Body of pancreas (tissue), 4 donors: Measurements from ENCODE around the gene CDK19. TPM values are rescaled to one million over a fixed set of nuclear protein-coding genes. Genes with fewer than 3 reads are reported as not detected.

Source experiments
- ATAC-seq: fragments of 150-250 bp; one replicate; pipeline ENCODE4 v1.9.1; 2016
- DNase-seq, 4 donors: peaks; one replicate each; pipeline ENCODE4 v3.0.0-alpha.2; 2019
- H3K27ac ChIP-seq, 4 donors: fragments of 200-600 bp; sonication (generic); 1 replicate in 3 of 4; 2 replicates in 1 of 4; pipeline versions ENCODE4 v1.5.1 to v1.6.1; 2016 to 2019; ENCODE audit warnings: mild to moderate bottlenecking in 1 of 4, mixed read lengths in 1 of 4, moderate library complexity in 1 of 4
- H3K27me3 ChIP-seq, 2 donors: fragments of 200-600 bp; sonication (generic); one replicate each; pipeline ENCODE4 v1.6.0; 2016; ENCODE audit warnings: mild to moderate bottlenecking in 1 of 2
- H3K36me3 ChIP-seq, 2 donors: fragments of 200-600 bp; sonication (generic); replicated peaks in 1 of 2; 2 replicates each; pipeline ENCODE4 v1.5.1; 2016; ENCODE audit warnings: low read depth in 2 of 2; ENCODE audit not compliant: insufficient read depth in 1 of 2
- H3K4me1 ChIP-seq: fragments of 200-600 bp; sonication (generic); one replicate; pipeline ENCODE4 v1.6.0; 2016
- H3K4me3 ChIP-seq, 2 donors: fragments of 200-600 bp; sonication (generic); 1 replicate in 1 of 2; 2 replicates in 1 of 2; pipeline ENCODE4 v1.5.1; 2016 to 2019
- H3K9me3 ChIP-seq, 3 donors: fragments of 200-600 bp; sonication (generic); 1 replicate in 2 of 3; 2 replicates in 1 of 3; pipeline ENCODE4 v1.5.1; 2016
- POLR2A ChIP-seq, 3 donors: fragments of 450-650 bp; IDR thresholded peaks; one replicate each; pipeline ENCODE4 v1.6.1; 2016; ENCODE audit warnings: antibody characterized with exemption in 3 of 3, mild to moderate bottlenecking in 2 of 3
- WGBS, 2 donors: methylation state at CpG; one replicate each; pipeline ENCODE4 v1.1.5; 2017; 5-methylcytosine and 5-hydroxymethylcytosine counted together
- intact Hi-C: fragments of 100-400 bp; cut with DNase I; formaldehyde crosslinking; loops from one replicate; pipeline ENCODE4 v1.15.1; 2023
- total RNA-seq, 2 donors: library from RNA; depleted of rRNA; stranded (reverse); fragments of >200 nt; gene quantifications; one replicate each; pipeline ENCODE4 v1.1.0, GENCODE V29; 2016
- TF ChIP-seq, protein P1 (sequence below), 7 experiments: fragments of 450-650 bp in 4 of 7; fragments of 200-600 bp in 3 of 7; sonication (generic) in 3 of 7; IDR thresholded peaks; one replicate each; pipeline ENCODE4 v1.5.1; 2016 to 2019; ENCODE audit warnings: antibody characterized with exemption in 7 of 7

The CDK19 gene
- total RNA-seq, 2 donors from 2014 or later, result 4.0 to 8.0 TPM

DNA sequence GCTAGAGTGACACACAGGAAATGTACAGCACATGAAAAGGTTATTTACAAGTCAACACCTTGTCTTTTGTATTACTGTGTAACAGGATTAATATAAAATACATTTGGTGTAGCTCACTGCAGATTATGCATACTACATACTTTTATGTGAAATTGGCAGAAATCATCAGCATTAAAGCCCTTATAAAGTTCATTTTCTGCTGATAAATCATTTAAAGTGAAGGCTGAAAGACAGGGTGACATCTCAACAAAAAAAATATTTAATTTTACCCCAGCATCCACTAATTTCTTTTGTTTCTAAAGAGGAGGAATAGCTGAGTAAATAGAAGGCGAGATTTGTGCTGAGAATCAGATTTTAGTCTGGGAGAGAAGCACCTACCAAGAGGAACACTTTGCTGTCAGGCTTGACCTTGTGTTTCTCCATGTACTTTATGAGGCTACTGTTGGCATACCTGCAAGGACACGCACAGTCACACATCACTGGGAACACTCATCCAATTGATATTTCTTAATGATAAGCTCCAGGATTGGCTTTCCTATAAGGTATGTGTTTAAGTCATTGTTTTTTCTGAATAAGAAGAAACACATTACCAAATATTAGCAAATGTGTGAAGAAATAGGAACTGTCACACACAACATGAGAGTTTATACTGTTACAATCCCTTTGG, 192.2 kb downstream of the CDK19 start:
- H3K4me1 ChIP-seq, result peaks cover 13% of the 10 kb centered on the region
- WGBS, 2 donors, result 89 to 98% methylated on average over 2 of the region's 2 CpGs
- no peaks in the 10 kb centered on the region for H3K9me3 ChIP-seq
- no peaks in the 10 kb centered on the region for H3K36me3 ChIP-seq
- intact Hi-C loops, result no loop called here
- H3K4me3 ChIP-seq, result no peak overlapping the region
- TF ChIP-seq, protein P1, sequence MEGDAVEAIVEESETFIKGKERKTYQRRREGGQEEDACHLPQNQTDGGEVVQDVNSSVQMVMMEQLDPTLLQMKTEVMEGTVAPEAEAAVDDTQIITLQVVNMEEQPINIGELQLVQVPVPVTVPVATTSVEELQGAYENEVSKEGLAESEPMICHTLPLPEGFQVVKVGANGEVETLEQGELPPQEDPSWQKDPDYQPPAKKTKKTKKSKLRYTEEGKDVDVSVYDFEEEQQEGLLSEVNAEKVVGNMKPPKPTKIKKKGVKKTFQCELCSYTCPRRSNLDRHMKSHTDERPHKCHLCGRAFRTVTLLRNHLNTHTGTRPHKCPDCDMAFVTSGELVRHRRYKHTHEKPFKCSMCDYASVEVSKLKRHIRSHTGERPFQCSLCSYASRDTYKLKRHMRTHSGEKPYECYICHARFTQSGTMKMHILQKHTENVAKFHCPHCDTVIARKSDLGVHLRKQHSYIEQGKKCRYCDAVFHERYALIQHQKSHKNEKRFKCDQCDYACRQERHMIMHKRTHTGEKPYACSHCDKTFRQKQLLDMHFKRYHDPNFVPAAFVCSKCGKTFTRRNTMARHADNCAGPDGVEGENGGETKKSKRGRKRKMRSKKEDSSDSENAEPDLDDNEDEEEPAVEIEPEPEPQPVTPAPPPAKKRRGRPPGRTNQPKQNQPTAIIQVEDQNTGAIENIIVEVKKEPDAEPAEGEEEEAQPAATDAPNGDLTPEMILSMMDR (IDR thresholded peaks at IDR 0.05), result no peak
- TF ChIP-seq POLR2A (IDR thresholded peaks at IDR 0.05), result no peak
- H3K27me3 ChIP-seq, result no peaks in the 10 kb centered on the region
- H3K27ac ChIP-seq, result no peak overlapping the region
- DNase-seq, result no peak
- no peak for ATAC-seq

DNA sequence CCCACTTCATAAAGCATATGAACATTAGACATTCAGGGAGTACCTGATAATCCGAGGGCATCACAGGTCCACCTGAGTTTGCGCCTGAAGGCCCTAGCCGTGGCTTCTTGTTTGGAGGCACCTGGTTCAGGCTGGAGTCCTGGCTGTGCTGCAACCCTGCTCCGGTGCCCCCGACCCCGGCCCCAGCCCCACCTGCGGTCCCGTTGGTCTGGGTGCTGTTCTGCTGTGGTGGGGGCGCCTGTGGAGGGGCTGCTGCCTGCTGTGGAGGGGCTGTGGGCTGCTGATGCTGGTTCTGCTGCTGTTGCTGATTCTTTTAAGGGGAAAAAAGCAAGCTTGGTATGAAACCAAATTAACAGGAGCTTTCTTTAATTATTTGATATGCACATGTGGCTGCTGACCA, 194.2 kb downstream of the CDK19 start:
- intact Hi-C loops, result no loop called here

GRCh38 chr6:110620065-110620464, 195.2 kb downstream of the CDK19 start:
- no peak overlapping the region for H3K27ac ChIP-seq
- H3K27me3 ChIP-seq, result no peaks in the 10 kb centered on the region
- TF ChIP-seq, protein P1 (IDR thresholded peaks at IDR 0.05), result no peak
- no peak for TF ChIP-seq POLR2A (IDR thresholded peaks at IDR 0.05)
- intact Hi-C loops, result no loop called here
- ATAC-seq (no peak), DNase-seq (no peak)
- H3K36me3 ChIP-seq, result no peaks in the 10 kb centered on the region
- no peaks in the 10 kb centered on the region for H3K4me1 ChIP-seq
- no peaks in the 10 kb centered on the region for H3K9me3 ChIP-seq
- no peak overlapping the region for H3K4me3 ChIP-seq
- WGBS, 2 donors, result 32 to 45% methylated on average over 1 of the region's 1 CpG

More for the DNA sequence above, 194.2 kb downstream of the CDK19 start:
- DNase-seq (no peak), ATAC-seq (no peak)
- no peak overlapping the region for H3K4me3 ChIP-seq
- H3K4me1 ChIP-seq, result peaks cover 7% of the 10 kb centered on the region
- no peaks in the 10 kb centered on the region for H3K9me3 ChIP-seq
- TF ChIP-seq, protein P1 (IDR thresholded peaks at IDR 0.05), result no peak
- no peak for TF ChIP-seq POLR2A (IDR thresholded peaks at IDR 0.05)
- H3K27ac ChIP-seq, result no peak overlapping the region
- no peaks in the 10 kb centered on the region for H3K27me3 ChIP-seq
- H3K36me3 ChIP-seq, result no peaks in the 10 kb centered on the region
- WGBS, 2 donors, result 93% methylated on average over 3 to 9 of the region's 9 CpGs

DNA sequence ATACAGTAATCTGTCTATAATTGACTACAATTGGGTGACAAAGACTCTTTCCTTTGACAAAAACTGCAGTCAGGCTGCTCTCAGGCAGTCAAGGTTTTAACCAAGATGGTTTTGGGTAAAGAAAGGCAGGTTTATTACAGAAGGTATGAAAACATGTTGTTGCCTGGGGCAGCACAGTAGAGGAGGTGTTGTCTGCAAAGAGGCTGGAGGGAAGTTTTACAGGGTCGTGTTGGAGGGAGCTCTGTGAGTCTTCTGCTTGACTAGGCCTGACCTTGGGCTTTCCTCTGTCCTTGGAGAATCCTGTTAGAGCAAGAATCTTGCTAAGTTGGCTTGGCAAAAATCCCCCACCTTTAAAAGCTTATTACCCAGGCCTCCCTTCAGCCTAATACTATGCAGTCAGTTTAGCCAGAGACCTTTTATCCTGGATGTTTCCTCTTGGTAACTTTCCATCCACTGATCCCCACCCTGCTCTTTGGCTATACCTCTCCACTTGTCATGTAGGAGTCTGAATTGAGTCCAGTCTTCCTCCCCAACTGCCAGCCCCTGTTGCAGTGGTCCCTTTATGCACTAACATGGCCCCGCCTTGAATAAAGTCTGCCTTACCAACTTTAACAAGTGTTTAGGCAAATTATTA, 195.9 kb downstream of the CDK19 start:
- Histone ChIP-seq H3K4me3 (no peak overlapping the region), H3K27ac (no peak overlapping the region), H3K4me1 (no peaks in the 10 kb centered on the region), H3K27me3 (no peaks in the 10 kb centered on the region), H3K9me3 (no peaks in the 10 kb centered on the region), H3K36me3 (no peaks in the 10 kb centered on the region)
- 73 to 80% methylated on average over 2 of the region's 2 CpGs for WGBS, 2 donors
- no peak for ATAC-seq
- intact Hi-C loops, result no loop called here
- no peak for DNase-seq
- TF ChIP-seq, protein P1 (IDR thresholded peaks at IDR 0.05), result no peak
- TF ChIP-seq POLR2A (IDR thresholded peaks at IDR 0.05), result no peak
